Fibroblast of lung (primary cell): ENCODE results near the gene ROR2.

Experiments
- EZH2 ChIP-seq: IDR thresholded peaks from 2 replicates; pipeline ENCODE4 v1.5.1; 2012; ENCODE audit warnings: low read length, control low read depth, mild to moderate bottlenecking; ENCODE audit errors: missing control alignments
- TF ChIP-seq, protein P1 (sequence below), 2 donors: IDR thresholded peaks in 1 of 2; conservative IDR thresholded peaks in 1 of 2; 1 replicate in 1 of 2; 2 replicates in 1 of 2; pipeline ENCODE4 v1.5.1; 2011 to 2012; ENCODE audit warnings: low read length in 2 of 2, control low read depth in 1 of 2, inconsistent platforms in 1 of 2, low read depth in 1 of 2, mild to moderate bottlenecking in 1 of 2

DNA sequence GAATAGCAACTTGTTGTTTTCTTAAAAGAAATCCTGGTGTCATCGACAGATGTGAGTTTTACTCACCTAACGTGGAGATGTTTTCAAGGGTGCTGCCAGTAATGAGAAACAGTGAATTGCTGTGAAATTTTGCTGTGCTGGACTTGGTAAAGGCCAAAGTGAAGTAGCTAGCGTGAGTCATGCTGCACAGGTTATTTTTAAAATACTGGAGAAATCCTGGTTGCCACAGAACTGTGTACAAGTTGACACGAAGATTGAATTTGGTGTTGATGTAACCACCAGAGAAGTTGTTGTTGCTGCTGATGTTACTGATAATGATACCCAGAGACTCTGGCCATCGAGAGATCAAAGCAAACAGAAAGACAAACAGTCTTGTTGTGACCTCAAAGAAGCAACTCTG lies 338.4 kb downstream of the ROR2 start:
- TF ChIP-seq, protein P1, sequence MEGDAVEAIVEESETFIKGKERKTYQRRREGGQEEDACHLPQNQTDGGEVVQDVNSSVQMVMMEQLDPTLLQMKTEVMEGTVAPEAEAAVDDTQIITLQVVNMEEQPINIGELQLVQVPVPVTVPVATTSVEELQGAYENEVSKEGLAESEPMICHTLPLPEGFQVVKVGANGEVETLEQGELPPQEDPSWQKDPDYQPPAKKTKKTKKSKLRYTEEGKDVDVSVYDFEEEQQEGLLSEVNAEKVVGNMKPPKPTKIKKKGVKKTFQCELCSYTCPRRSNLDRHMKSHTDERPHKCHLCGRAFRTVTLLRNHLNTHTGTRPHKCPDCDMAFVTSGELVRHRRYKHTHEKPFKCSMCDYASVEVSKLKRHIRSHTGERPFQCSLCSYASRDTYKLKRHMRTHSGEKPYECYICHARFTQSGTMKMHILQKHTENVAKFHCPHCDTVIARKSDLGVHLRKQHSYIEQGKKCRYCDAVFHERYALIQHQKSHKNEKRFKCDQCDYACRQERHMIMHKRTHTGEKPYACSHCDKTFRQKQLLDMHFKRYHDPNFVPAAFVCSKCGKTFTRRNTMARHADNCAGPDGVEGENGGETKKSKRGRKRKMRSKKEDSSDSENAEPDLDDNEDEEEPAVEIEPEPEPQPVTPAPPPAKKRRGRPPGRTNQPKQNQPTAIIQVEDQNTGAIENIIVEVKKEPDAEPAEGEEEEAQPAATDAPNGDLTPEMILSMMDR (conservative IDR thresholded peaks at IDR 0.05 in 1 of 2, IDR thresholded peaks at IDR 0.05 in 1 of 2; ENCODE audit: low read depth in 1 of 2, low read length in 2 of 2) = no peak
- TF ChIP-seq EZH2 = no peak
